ENCODE measurements around the gene MRPL49. TPM values are rescaled to one million over a fixed set of nuclear protein-coding genes. Genes with fewer than 3 reads are reported as not detected.
A peak's percentile ranks its signal among the peaks of the same experiment; 100 is the strongest.

MRPL49 gene
- total RNA-seq, 1 experiment from 2014 or later, result 73.4 TPM

- no peak for DNase-seq
- WGBS (ENCODE audit: extremely low coverage, insufficient read length, low lambda C conversion rate), result no CpG with 5 or more reads among the region's 11 CpGs
- H3K27ac ChIP-seq (ENCODE audit: insufficient read length, low read depth, low read length), result no peak overlapping the region
Observed at GRCh38 chr11:65169164-65169641, 47.1 kb downstream of the MRPL49 start.

More at GRCh38 chr11:65169164-65169641, 47.1 kb downstream of the MRPL49 start:
- no peaks in the 10 kb centered on the region for H3K79me2 ChIP-seq (ENCODE audit: insufficient read depth, low read length)
- peak overlapping the region; percentile 42 for H3K18ac ChIP-seq (ENCODE audit: insufficient read length, low read depth, low read length)
- H3K4me2 ChIP-seq (ENCODE audit: insufficient read depth, insufficient read length, low read length), result no peak overlapping the region
- H2BK20ac ChIP-seq (ENCODE audit: low read depth, low read length, poor library complexity, severe bottlenecking), result no peak overlapping the region
- H3K4me1 Mint-ChIP-seq, result peaks cover 7 to 15% of the 10 kb centered on the region in 2 experiments
- no peaks in the 10 kb centered on the region for H3K79me1 ChIP-seq (ENCODE audit: insufficient read depth, low read depth, low read length, poor library complexity, severe bottlenecking)
- no peak overlapping the region for H3K56ac ChIP-seq (ENCODE audit: insufficient read length, low read depth, low read length)
- H3K9me3 ChIP-seq (ENCODE audit: control insufficient read depth, low read depth, low read length), result no peaks in the 10 kb centered on the region
- H3K23me2 ChIP-seq (ENCODE audit: insufficient read length, low read depth, low read length, poor library complexity, severe bottlenecking), result no peaks in the 10 kb centered on the region
- no peaks in the 10 kb centered on the region; the same call in 1 of the 2 replicates for H3K4me1 ChIP-seq (ENCODE audit: insufficient read depth, low read length)
- no peak overlapping the region for H2BK120ac ChIP-seq (ENCODE audit: low read depth, low read length, poor library complexity, severe bottlenecking)
- no peak overlapping the region for H3K4me3 Mint-ChIP-seq
- H2BK12ac ChIP-seq (ENCODE audit: insufficient read length, low read depth, low read length), result no peak overlapping the region
- H2AFZ ChIP-seq (ENCODE audit: low read length), result no peak overlapping the region
- H3K4ac ChIP-seq (ENCODE audit: low read depth, low read length), result no peak overlapping the region
- H2BK5ac ChIP-seq (ENCODE audit: insufficient read length, low read length), result no peak overlapping the region
- H3K23ac ChIP-seq (ENCODE audit: insufficient read length, low read depth, low read length), result no peak overlapping the region
- no peak overlapping the region for H2AK5ac ChIP-seq (ENCODE audit: insufficient read length, low read length)
- no peaks in the 10 kb centered on the region for H4K20me1 ChIP-seq (ENCODE audit: control insufficient read depth, insufficient read depth, insufficient read length)
- H3K14ac ChIP-seq (ENCODE audit: insufficient read depth, low read length), result no peak overlapping the region
- no peak for TF ChIP-seq CTCF (conservative IDR thresholded peaks at IDR 0.05)
- no peak overlapping the region for H4K91ac ChIP-seq (ENCODE audit: insufficient read length, low read depth, low read length)
- no peak overlapping the region for H3T11ph ChIP-seq (ENCODE audit: low read length)
- H4K5ac ChIP-seq (ENCODE audit: insufficient read length, low read depth, low read length), result no peak overlapping the region
- H2BK15ac ChIP-seq (ENCODE audit: low read depth, low read length), result peak overlapping the region; percentile 86; the same call in 1 of the 2 replicates
- H3K27me3 ChIP-seq (ENCODE audit: insufficient read depth, low read length), result no peaks in the 10 kb centered on the region
- H3K27ac Mint-ChIP-seq, result peak overlapping the region in 2 of 3 experiments; percentile 43 to 83; a peak in 3 of 7 replicates
- H3K36me3 Mint-ChIP-seq (ENCODE audit: insufficient read depth in 1 of 3, low read depth in 3 of 3), result no peaks in the 10 kb centered on the region; a peak in 1 of 7 replicates
- H3K9me3 Mint-ChIP-seq, result no peaks in the 10 kb centered on the region
- no peak overlapping the region for H3K9ac ChIP-seq (ENCODE audit: extremely low read depth, insufficient read length, low read length)
- H4K8ac ChIP-seq (replicated peaks; ENCODE audit: insufficient read length, low read depth, low read length), result peak overlapping the region; percentile 71
- no peaks in the 10 kb centered on the region; the same call in 1 of the 2 replicates for H3K27me3 Mint-ChIP-seq (ENCODE audit: low read depth)
